ENCODE measurements around the gene ERMN. TPM values are rescaled to one million over a fixed set of nuclear protein-coding genes. Genes with fewer than 3 reads are reported as not detected.

Gene ERMN
- total RNA-seq, 4 donors from 2014 or later = not detected

- intact Hi-C loops (cut with DNase I; ENCODE audit: low total_unique reads) = no loop called here
- no peak overlapping the region for H3K27ac ChIP-seq
- H3K4me3 ChIP-seq = no peak overlapping the region
Measured at GRCh38 chr2:157327200-157327599, 1.6 kb upstream of the ERMN start.

DNA sequence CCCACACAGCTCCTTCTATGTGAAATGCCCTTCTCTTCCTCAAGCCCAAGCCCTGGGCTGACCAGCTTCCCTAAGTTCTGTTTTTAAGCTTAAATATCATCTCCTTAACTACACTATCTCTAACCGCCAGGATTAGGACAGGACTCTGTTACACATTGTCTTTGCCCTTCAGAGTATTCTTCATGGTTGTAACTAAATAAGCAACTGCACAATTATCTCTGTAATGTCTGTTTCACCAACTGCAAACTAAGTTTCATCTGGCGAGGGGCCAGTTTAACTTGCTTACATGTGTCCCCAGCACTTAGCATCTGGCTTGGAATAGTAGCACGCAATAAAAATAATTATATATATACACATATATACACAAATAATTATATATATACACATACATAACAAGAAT is 1.1 kb upstream of the ERMN start:
- DNase-seq (no peak), ATAC-seq (no peak)
- Histone ChIP-seq H3K27ac (no peak overlapping the region), H3K27me3 (no peaks in the 10 kb centered on the region), H3K36me3 (no peaks in the 10 kb centered on the region), H3K4me1 (no peaks in the 10 kb centered on the region), H3K9me3 (no peaks in the 10 kb centered on the region), H3K4me3 (no peak overlapping the region)
- in situ Hi-C loops (cut with MboI; ENCODE audit: low sequenced_read_pairs in 4 of 4) (loop anchor here in 2 of 4 donors (25.0 kb wide), 1 partner anchor 686 kb away; no protein-coding TSS in a partner anchor), intact Hi-C loops (cut with DNase I; ENCODE audit: low total_unique reads) (no loop called here)
- TF ChIP-seq CTCF (IDR thresholded peaks at IDR 0.05 in 4 of 5, conservative IDR thresholded peaks at IDR 0.05 in 1 of 5) = no peak
- TF ChIP-seq POLR2A (IDR thresholded peaks at IDR 0.05) = no peak

More at GRCh38 chr2:157327200-157327599, 1.6 kb upstream of the ERMN start:
- Histone ChIP-seq H3K4me1 (no peaks in the 10 kb centered on the region), H3K9me3 (no peaks in the 10 kb centered on the region), H3K36me3 (no peaks in the 10 kb centered on the region), H3K27me3 (no peaks in the 10 kb centered on the region)
- ATAC-seq (no peak), DNase-seq (no peak)
- no peak for TF ChIP-seq CTCF (IDR thresholded peaks at IDR 0.05 in 4 of 5, conservative IDR thresholded peaks at IDR 0.05 in 1 of 5)
- no peak for TF ChIP-seq POLR2A (IDR thresholded peaks at IDR 0.05)
- in situ Hi-C loops (cut with MboI; ENCODE audit: low sequenced_read_pairs in 4 of 4) = loop anchor here in 2 of 4 donors (25.0 kb wide), 1 partner anchor 685 kb away; no protein-coding TSS in a partner anchor

DNA sequence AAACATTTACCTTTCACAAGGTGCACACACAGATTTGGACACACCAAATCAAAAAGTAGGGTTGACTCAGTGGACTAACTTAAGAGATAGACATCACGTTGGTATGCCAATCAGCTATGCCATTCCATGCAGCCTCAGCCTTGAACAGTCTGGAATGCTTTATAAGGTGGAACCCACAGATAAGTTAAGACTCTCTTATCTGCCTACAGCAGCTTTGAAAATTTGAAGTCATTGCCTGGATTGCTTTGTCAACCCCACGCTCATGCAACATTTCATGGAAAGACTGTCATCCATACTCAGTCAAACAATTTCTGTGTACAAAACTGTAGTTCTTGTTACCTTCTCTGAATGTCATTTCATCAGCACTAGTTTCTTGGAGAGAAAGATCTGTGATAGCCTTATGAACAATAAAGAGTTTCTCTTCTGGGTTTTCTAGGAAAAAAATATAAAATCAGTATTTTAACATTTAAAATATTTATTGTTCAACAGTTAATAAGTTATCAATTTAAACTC is 1.2 kb downstream of the ERMN start:
- no peaks in the 10 kb centered on the region for H3K9me3 ChIP-seq
- DNase-seq = no peak
- no peak for ATAC-seq
- H3K27ac ChIP-seq = no peak overlapping the region
- intact Hi-C loops (cut with DNase I; ENCODE audit: low total_unique reads) (no loop called here), in situ Hi-C loops (cut with MboI; ENCODE audit: low sequenced_read_pairs in 4 of 4) (loop anchor here in 1 of 4 donors (25.0 kb wide), 1 partner anchor 688 kb away; no protein-coding TSS in a partner anchor)
- no peaks in the 10 kb centered on the region for H3K27me3 ChIP-seq
- H3K4me1 ChIP-seq = no peaks in the 10 kb centered on the region
- H3K36me3 ChIP-seq = no peaks in the 10 kb centered on the region
- TF ChIP-seq CTCF (IDR thresholded peaks at IDR 0.05 in 4 of 5, conservative IDR thresholded peaks at IDR 0.05 in 1 of 5) = no peak
- no peak for TF ChIP-seq POLR2A (IDR thresholded peaks at IDR 0.05)
- no peak overlapping the region for H3K4me3 ChIP-seq

DNA sequence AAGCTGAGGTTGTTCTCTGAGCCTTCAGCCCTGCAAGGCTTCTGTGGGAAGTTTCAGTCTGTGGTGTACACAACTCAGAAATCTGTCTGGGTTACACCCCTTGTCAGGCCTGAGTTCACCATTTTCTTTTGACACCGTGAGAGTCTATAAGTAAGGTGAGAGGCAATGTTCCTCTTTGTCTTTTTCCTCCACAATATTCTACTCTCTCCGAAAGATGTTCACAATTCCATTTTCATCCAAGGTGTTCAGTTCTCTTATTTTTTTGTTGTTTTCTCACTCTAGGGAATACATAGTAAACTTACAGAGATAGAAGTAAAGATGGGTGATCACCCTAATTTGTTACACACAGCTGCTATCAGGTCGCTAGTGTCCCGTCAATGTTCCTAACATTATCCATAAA is 3.2 kb downstream of the ERMN start:
- intact Hi-C loops (cut with DNase I; ENCODE audit: low total_unique reads) = no loop called here
- H3K4me3 ChIP-seq = no peak overlapping the region
- no peaks in the 10 kb centered on the region for H3K4me1 ChIP-seq
- H3K9me3 ChIP-seq = no peaks in the 10 kb centered on the region
- DNase-seq = no peak
- no peak overlapping the region for H3K27ac ChIP-seq
- no peak for ATAC-seq
- H3K27me3 ChIP-seq = no peaks in the 10 kb centered on the region
- H3K36me3 ChIP-seq = no peaks in the 10 kb centered on the region
- in situ Hi-C loops (cut with MboI; ENCODE audit: low sequenced_read_pairs in 4 of 4) = loop anchor here in 1 of 4 donors (25.0 kb wide), 1 partner anchor 690 kb away; no protein-coding TSS in a partner anchor
- TF ChIP-seq CTCF (IDR thresholded peaks at IDR 0.05 in 4 of 5, conservative IDR thresholded peaks at IDR 0.05 in 1 of 5) (no peak), POLR2A (IDR thresholded peaks at IDR 0.05) (no peak)

DNA sequence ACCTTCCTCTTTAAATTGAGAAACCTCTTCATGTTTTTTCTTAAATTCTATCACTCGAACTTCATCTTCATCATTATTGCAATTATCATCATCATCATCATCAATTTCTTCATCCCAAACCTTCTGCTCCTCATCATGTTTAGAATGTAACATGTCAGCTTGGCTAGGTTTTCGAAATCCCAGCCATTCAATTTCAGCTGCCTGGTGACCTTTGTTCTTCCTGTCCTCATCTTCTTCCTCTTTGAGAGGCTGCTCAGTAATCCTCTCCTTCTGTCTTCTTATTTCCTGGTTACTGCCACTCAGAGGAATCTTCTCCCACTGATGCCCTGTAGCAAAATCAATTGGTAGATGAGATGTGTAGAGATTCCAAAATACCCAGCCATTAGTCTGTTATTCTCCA is 4.2 kb downstream of the ERMN start:
- DNase-seq = no peak
- intact Hi-C loops (cut with DNase I; ENCODE audit: low total_unique reads) (no loop called here), in situ Hi-C loops (cut with MboI; ENCODE audit: low sequenced_read_pairs in 4 of 4) (loop anchor here in 1 of 4 donors (25.0 kb wide), 1 partner anchor 691 kb away; no protein-coding TSS in a partner anchor)
- Histone ChIP-seq H3K4me1 (no peaks in the 10 kb centered on the region), H3K27me3 (no peaks in the 10 kb centered on the region), H3K36me3 (no peaks in the 10 kb centered on the region), H3K4me3 (no peak overlapping the region), H3K9me3 (no peaks in the 10 kb centered on the region), H3K27ac (no peak overlapping the region)
- TF ChIP-seq CTCF (IDR thresholded peaks at IDR 0.05 in 4 of 5, conservative IDR thresholded peaks at IDR 0.05 in 1 of 5) (no peak), POLR2A (IDR thresholded peaks at IDR 0.05) (no peak)
- ATAC-seq = no peak

Data from gastrocnemius medialis (tissue), 4 donors.